NOMO-1 (cell line): Measurements from ENCODE around the gene DMD.
"Not testable (repeated sequence)": the region's sequence is repeated elsewhere in the genome, so short reads cannot be mapped to it uniquely, and the experiment has no call there.

Experiments used
- DNase-seq, 2 experiments: peaks; one replicate each; lab custom pipeline; 2025; ENCODE audit not compliant: unreplicated experiment in 2 of 2; lab: John Stamatoyannopoulos, UW

DMD gene

GRCh38 chrX:33156152-33156726 lies 55.1 kb downstream of the DMD start:
- DNase-seq, result no peak

DNA sequence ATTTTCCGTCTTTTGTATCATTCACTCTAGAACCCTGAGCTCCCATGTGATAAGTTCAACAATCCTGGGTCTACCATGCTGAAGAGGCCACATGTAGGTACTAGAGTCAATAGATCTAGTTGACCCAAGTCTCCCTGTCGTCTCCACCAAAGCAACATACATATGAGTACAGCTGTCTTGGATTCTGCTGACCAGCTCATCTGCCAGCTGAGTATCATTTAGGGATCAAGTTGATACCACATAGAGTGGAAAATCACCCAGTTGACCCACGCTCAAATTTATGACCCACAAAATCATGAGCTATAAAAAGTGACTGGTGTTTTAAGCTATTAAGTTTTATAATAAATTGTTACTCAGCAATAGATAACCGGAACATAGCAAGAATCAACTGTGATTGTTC lies 61.8 kb downstream of the DMD start:
- DNase-seq, result no peak

DNA sequence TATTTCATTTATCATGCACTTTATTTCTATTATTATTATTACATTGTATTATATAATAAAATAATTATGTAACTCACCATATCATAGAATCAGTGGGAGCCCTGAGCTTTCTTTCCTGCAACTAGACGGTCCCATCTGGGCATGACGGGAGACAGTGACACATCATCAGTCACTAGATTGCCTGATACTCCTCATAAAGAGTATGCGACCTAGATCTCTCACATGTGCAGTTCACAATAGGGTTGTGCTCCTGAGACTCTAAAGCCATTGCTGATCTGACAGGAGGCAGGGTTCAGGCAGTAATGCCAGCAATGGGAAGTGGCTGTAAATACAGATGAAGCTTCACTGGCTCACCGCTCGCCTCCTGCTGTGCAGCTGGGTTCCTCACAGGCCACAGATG lies 62.3 kb downstream of the DMD start:
- DNase-seq, result no peak

DNA sequence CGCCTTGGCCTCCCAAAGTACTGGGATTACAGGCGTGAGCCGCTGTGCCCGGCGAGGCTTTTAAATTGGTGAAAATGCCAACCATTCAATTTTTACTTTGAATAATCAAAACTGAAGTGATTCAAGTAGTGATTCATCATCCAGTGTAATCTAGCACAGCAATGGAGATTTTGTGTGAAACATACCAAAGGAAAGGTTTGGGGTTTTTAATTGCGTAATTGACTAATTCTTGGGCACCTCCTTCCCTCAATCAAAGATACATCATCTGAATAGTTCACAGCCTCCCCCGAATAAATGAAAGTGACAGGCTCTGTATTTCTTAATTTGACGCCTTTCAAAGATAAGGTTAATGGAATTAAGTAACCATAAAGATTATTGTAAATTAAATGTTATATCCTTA lies 69.0 kb downstream of the DMD start:
- no peak for DNase-seq

DNA sequence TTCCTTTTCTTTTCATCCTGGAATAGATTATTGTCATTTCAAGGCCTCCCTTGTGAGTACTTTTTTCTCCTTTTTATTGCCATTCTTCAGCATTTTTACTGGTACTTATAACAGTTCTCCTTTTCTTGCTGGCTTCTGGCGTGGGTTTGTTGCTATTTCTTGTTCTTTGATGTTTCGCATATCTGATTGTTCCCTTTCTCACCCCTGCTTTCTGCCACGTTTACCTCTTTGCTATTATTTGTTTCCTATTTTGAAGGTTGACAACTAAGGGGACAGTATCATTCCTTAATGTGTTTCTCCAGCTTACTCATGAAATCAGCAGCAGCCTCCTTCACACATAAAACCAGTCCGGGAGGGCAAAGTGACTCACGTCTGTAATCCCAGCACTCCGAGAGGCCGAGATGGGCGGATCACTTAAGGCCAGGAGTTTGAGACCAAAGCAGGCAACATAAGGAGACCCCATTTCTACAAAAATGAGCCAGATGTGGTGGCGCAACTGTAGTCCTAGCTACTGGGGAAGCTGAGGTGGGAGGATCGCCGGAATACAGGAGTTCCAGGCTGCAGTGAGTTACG lies 72.6 kb downstream of the DMD start:
- no peak for DNase-seq

DNA sequence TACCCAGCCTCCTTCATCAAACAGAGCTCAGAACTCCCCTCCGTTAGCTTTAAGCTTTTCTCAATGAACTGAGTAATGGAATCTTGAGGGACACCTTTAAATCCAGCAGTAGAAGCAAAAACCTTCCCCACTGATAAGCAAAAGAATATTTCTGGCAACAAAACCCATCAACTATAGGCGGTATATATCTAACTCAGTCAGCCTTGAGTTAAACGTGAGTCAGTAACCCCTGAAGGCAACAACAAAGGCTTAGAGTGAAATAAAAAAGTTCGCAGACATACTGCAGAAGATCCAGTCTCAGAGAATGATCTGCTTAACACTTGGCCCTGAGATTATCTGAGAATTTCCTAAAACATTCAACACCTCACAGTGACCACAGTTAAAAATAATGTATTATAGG lies 77.2 kb downstream of the DMD start:
- no peak for DNase-seq

GRCh38 chrX:33133320-33133719 lies 78.0 kb downstream of the DMD start:
- DNase-seq, result no peak

DNA sequence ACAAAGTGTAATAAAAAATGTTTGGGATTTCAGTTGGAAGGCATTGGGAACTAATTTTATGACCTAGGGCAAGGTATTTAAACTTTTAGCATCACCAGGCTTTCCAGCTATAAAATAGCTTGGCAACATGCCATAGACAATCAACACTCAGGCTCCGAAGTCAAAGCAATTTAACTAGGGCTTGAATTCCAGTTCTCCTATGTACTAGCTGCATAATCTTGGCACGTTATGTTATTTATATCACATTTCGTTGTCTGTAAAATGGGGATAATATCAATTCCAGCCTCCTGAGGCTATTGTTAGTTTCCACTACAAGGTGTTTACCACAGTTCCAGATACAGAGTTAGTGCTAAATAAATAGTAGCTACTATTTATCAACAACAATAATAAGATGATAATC lies 78.8 kb downstream of the DMD start:
- DNase-seq, result no peak

GRCh38 chrX:33129607-33130006 lies 81.7 kb downstream of the DMD start:
- DNase-seq, result no peak

DNA sequence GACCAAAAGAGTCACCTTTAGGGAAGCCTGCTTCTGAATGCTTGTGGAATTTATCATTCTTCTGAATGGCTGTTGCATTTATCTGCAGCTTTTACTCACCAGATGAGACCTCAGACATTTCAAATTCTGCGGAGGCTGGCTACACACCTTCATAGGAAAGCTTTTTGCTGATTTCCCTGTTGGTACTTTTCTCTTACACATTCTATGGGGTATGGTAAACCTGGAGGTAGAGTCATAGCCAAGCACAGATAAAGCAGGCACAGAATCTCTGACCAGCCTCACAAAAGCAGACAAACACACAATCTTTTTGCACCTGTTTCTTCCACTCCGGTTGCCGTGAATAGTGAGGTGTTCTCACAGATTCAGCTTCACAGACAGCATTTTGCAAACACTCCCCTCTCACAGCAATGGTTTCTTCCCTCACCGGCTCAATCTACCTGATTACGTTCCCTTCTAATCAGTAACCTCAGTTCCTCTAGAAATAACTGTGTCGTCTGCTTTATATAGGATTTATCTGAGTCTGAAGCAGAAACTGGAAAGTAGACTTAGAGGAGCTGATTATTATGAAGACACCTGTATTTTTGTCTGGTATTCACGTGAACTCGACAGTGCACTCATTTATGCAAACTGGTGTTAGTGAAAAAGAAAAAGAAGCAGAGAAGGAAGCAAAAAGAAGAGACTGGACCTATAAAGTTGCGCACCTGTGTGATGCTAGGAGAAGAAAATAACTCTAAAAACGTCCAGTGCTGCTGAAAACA lies 83.1 kb downstream of the DMD start:
- DNase-seq, result no peak

- DNase-seq, result no peak
These were observed 84.9 kb downstream of the DMD start for GRCh38 chrX:33126469-33126868.

DNA sequence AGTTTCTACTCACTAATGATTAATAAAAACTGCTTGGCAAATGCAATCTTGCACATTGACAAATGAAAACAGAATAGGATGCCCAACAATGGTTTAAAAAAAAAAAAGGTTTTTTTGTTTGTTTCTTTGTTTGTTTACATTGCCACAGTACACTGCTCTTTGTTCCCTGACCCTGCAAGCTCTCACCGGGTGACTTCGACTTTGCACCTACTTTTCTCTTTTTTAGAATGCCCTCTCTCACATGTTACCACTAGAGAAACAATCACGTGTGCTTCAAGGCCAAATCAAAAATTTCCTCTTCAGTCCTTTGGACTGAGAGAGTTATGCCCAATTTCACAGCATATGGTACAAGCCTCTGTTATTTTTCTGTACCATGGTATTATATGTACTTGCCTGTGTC lies 101.5 kb downstream of the DMD start:
- DNase-seq, result no peak

DNA sequence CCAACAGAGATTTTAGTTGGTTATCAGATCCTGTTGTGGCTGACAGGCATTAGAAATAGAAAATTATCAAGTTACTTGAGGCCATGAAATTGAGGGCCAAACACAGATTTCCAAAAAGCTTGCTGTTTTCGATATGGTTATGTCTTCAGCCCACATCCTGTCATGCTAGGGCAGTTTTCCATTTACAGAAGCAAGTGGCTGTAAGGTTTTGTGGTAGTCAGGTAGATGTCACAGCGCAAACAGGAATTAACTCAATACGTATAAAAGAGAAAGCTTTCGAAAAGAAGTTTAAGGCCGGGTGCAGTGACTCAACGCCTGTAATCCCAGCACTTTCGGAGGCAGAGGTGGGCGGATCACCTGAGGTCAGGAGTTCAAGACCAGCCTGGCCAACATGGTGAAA lies 104.6 kb downstream of the DMD start:
- DNase-seq, result no peak

DNA sequence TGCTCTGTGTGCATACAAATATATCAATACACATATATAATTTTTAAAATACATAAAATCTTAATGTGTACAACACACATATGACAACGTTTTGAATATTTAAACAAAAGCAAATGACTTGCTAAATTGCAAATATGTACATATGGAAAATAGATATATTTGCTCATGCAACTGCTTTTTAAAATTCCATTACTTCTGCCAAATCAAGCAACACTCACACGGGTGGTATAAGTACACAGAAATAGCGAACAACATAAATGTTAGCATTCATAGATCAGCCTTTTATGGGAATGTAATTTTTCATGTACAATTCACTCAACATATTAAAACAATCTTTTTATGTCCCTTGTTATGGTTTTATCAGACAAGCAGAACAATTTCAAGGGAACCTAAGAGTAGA lies 116.3 kb downstream of the DMD start:
- no peak for DNase-seq

GRCh38 chrX:33087411-33087810 lies 123.9 kb downstream of the DMD start:
- no peak for DNase-seq

GRCh38 chrX:33086886-33087285 lies 124.5 kb downstream of the DMD start:
- DNase-seq, result no peak

GRCh38 chrX:33082371-33082770 lies 129.0 kb downstream of the DMD start:
- DNase-seq, result no peak

- no peak for DNase-seq
These were observed 133.1 kb downstream of the DMD start for GRCh38 chrX:33078273-33078672.

DNA sequence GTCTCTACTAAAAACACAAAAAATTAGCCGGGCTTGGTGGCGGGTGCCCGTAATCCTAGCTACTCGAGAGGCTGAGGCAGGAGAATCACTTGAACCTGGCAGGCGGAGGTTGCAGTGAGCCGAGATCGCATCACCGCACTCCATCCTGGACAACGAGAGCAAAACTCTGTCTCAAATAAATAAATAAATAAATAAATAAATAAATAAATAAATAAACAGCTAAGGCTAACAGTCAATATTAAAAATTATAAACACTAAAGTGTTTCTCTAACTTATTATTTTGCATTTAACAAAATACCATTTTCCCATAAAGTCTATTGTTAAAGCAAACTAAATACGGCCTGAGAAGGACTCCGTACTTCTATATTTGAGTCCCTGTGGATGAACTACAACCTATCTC lies 137.7 kb downstream of the DMD start:
- DNase-seq, result not testable (repeated sequence)

- DNase-seq, result no peak
These were observed 145.9 kb downstream of the DMD start for GRCh38 chrX:33065415-33065814.

- no peak for DNase-seq
These were observed 149.3 kb downstream of the DMD start for GRCh38 chrX:33062041-33062440.

GRCh38 chrX:33053001-33053400 lies 158.3 kb downstream of the DMD start:
- DNase-seq, result no peak
